Medulla oblongata (tissue), 1 donor: ENCODE data around the gene ZBTB9.
"Not testable (repeated sequence)": the region's sequence is repeated elsewhere in the genome, so short reads cannot be mapped to it uniquely, and the experiment has no call there.

Experiments used
- DNase-seq: peaks from one replicate; pipeline ENCODE4 v3.0.0-alpha.2; 2015; ENCODE audit errors: extremely low spot score

Gene ZBTB9

GRCh38 chr6:33466075-33466735 is 11.8 kb downstream of the ZBTB9 start:
- DNase-seq = no peak

- no peak for DNase-seq
These were observed 12.7 kb downstream of the ZBTB9 start for GRCh38 chr6:33467091-33467490.

GRCh38 chr6:33469661-33470060 is 15.3 kb downstream of the ZBTB9 start:
- no peak for DNase-seq

GRCh38 chr6:33477864-33478263 is 23.5 kb downstream of the ZBTB9 start:
- DNase-seq = no peak

- DNase-seq = no peak
These were observed 26.8 kb downstream of the ZBTB9 start for GRCh38 chr6:33481192-33481591.

- not testable (repeated sequence) for DNase-seq
These were observed 28.2 kb downstream of the ZBTB9 start for GRCh38 chr6:33482620-33483019.

- no peak for DNase-seq
These were observed 29.3 kb downstream of the ZBTB9 start for GRCh38 chr6:33483678-33484077.

- DNase-seq = not testable (repeated sequence)
These were observed 30.4 kb downstream of the ZBTB9 start for GRCh38 chr6:33484673-33485262.

GRCh38 chr6:33485680-33486079 is 31.3 kb downstream of the ZBTB9 start:
- not testable (repeated sequence) for DNase-seq

GRCh38 chr6:33488339-33488738 is 34.0 kb downstream of the ZBTB9 start:
- no peak for DNase-seq

- DNase-seq = no peak
These were observed 35.8 kb downstream of the ZBTB9 start for GRCh38 chr6:33490198-33490597.

GRCh38 chr6:33490621-33491020 is 36.2 kb downstream of the ZBTB9 start:
- DNase-seq = no peak

GRCh38 chr6:33492093-33492492 is 37.7 kb downstream of the ZBTB9 start:
- no peak for DNase-seq

- DNase-seq = no peak
These were observed 42.8 kb downstream of the ZBTB9 start for GRCh38 chr6:33497157-33497556.

GRCh38 chr6:33502486-33502885 is 48.1 kb downstream of the ZBTB9 start:
- no peak for DNase-seq

GRCh38 chr6:33504486-33504885 is 50.1 kb downstream of the ZBTB9 start:
- no peak for DNase-seq

- DNase-seq = no peak
These were observed 51.4 kb downstream of the ZBTB9 start for GRCh38 chr6:33505548-33506370.
